ENCODE data around the gene HBB.

Gene HBB

GRCh38 chr11:5229356-5229755 lies 2.5 kb upstream of the HBB start:
- Histone ChIP-seq H3K27ac (ENCODE audit: low read depth, low read length) (no peak overlapping the region), H3K4me1 (ENCODE audit: control insufficient read depth in 1 of 2, insufficient read depth in 2 of 2, low read length in 2 of 2) (no peaks in the 10 kb centered on the region), H3K36me3 (ENCODE audit: control insufficient read depth in 1 of 2, insufficient read depth in 2 of 2, low read length in 2 of 2) (no peaks in the 10 kb centered on the region), H3K4me3 (ENCODE audit: low read depth in 1 of 2, low read length in 2 of 2) (no peak overlapping the region), H3K9ac (ENCODE audit: low read depth in 1 of 2, low read length in 2 of 2) (no peak overlapping the region), H3K9me3 (ENCODE audit: control insufficient read depth in 1 of 2, low read length in 2 of 2) (no peaks in the 10 kb centered on the region), H3K27me3 (ENCODE audit: control insufficient read depth in 1 of 2, insufficient read depth in 2 of 2, low read length in 2 of 2) (no peaks in the 10 kb centered on the region)

GRCh38 chr11:5228124-5228523 lies 1.3 kb upstream of the HBB start:
- no peaks in the 10 kb centered on the region for H3K36me3 ChIP-seq (ENCODE audit: control insufficient read depth in 1 of 2, insufficient read depth in 2 of 2, low read length in 2 of 2)
- H3K27ac ChIP-seq (ENCODE audit: low read depth, low read length), result no peak overlapping the region
- H3K27me3 ChIP-seq (ENCODE audit: control insufficient read depth in 1 of 2, insufficient read depth in 2 of 2, low read length in 2 of 2), result no peaks in the 10 kb centered on the region
- no peaks in the 10 kb centered on the region for H3K9me3 ChIP-seq (ENCODE audit: control insufficient read depth in 1 of 2, low read length in 2 of 2)
- no peak overlapping the region for H3K9ac ChIP-seq (ENCODE audit: low read depth in 1 of 2, low read length in 2 of 2)
- H3K4me3 ChIP-seq (ENCODE audit: low read depth in 1 of 2, low read length in 2 of 2), result no peak overlapping the region
- no peaks in the 10 kb centered on the region for H3K4me1 ChIP-seq (ENCODE audit: control insufficient read depth in 1 of 2, insufficient read depth in 2 of 2, low read length in 2 of 2)

- Histone ChIP-seq H3K9ac (ENCODE audit: low read depth in 1 of 2, low read length in 2 of 2) (no peak overlapping the region), H3K4me1 (ENCODE audit: control insufficient read depth in 1 of 2, insufficient read depth in 2 of 2, low read length in 2 of 2) (no peaks in the 10 kb centered on the region), H3K4me3 (ENCODE audit: low read depth in 1 of 2, low read length in 2 of 2) (no peak overlapping the region), H3K27ac (ENCODE audit: low read depth, low read length) (no peak overlapping the region), H3K9me3 (ENCODE audit: control insufficient read depth in 1 of 2, low read length in 2 of 2) (no peaks in the 10 kb centered on the region), H3K36me3 (ENCODE audit: control insufficient read depth in 1 of 2, insufficient read depth in 2 of 2, low read length in 2 of 2) (no peaks in the 10 kb centered on the region), H3K27me3 (ENCODE audit: control insufficient read depth in 1 of 2, insufficient read depth in 2 of 2, low read length in 2 of 2) (no peaks in the 10 kb centered on the region)
Measured at GRCh38 chr11:5227681-5228080, 810 bp upstream of the HBB start.

- Histone ChIP-seq H3K4me1 (ENCODE audit: control insufficient read depth in 1 of 2, insufficient read depth in 2 of 2, low read length in 2 of 2) (no peaks in the 10 kb centered on the region), H3K9ac (ENCODE audit: low read depth in 1 of 2, low read length in 2 of 2) (no peak overlapping the region), H3K27ac (ENCODE audit: low read depth, low read length) (no peak overlapping the region), H3K36me3 (ENCODE audit: control insufficient read depth in 1 of 2, insufficient read depth in 2 of 2, low read length in 2 of 2) (no peaks in the 10 kb centered on the region), H3K9me3 (ENCODE audit: control insufficient read depth in 1 of 2, low read length in 2 of 2) (no peaks in the 10 kb centered on the region), H3K27me3 (ENCODE audit: control insufficient read depth in 1 of 2, insufficient read depth in 2 of 2, low read length in 2 of 2) (no peaks in the 10 kb centered on the region), H3K4me3 (ENCODE audit: low read depth in 1 of 2, low read length in 2 of 2) (no peak overlapping the region)
Measured at GRCh38 chr11:5225480-5225871, 1.4 kb downstream of the HBB start.

- Histone ChIP-seq H3K27me3 (ENCODE audit: control insufficient read depth in 1 of 2, insufficient read depth in 2 of 2, low read length in 2 of 2) (no peaks in the 10 kb centered on the region), H3K9me3 (ENCODE audit: control insufficient read depth in 1 of 2, low read length in 2 of 2) (no peaks in the 10 kb centered on the region), H3K4me3 (ENCODE audit: low read depth in 1 of 2, low read length in 2 of 2) (no peak overlapping the region), H3K36me3 (ENCODE audit: control insufficient read depth in 1 of 2, insufficient read depth in 2 of 2, low read length in 2 of 2) (no peaks in the 10 kb centered on the region), H3K4me1 (ENCODE audit: control insufficient read depth in 1 of 2, insufficient read depth in 2 of 2, low read length in 2 of 2) (no peaks in the 10 kb centered on the region), H3K27ac (ENCODE audit: low read depth, low read length) (no peak overlapping the region), H3K9ac (ENCODE audit: low read depth in 1 of 2, low read length in 2 of 2) (no peak overlapping the region)
Measured at GRCh38 chr11:5224538-5225479, 2.1 kb downstream of the HBB start.

GRCh38 chr11:5223686-5224085 lies 3.2 kb downstream of the HBB start:
- Histone ChIP-seq H3K36me3 (ENCODE audit: control insufficient read depth in 1 of 2, insufficient read depth in 2 of 2, low read length in 2 of 2) (no peaks in the 10 kb centered on the region), H3K27me3 (ENCODE audit: control insufficient read depth in 1 of 2, insufficient read depth in 2 of 2, low read length in 2 of 2) (no peaks in the 10 kb centered on the region), H3K4me3 (ENCODE audit: low read depth in 1 of 2, low read length in 2 of 2) (no peak overlapping the region), H3K9me3 (ENCODE audit: control insufficient read depth in 1 of 2, low read length in 2 of 2) (no peaks in the 10 kb centered on the region), H3K27ac (ENCODE audit: low read depth, low read length) (no peak overlapping the region), H3K4me1 (ENCODE audit: control insufficient read depth in 1 of 2, insufficient read depth in 2 of 2, low read length in 2 of 2) (no peaks in the 10 kb centered on the region), H3K9ac (ENCODE audit: low read depth in 1 of 2, low read length in 2 of 2) (no peak overlapping the region)

- H3K27ac ChIP-seq (ENCODE audit: low read depth, low read length), result no peak overlapping the region
- no peak overlapping the region for H3K9ac ChIP-seq (ENCODE audit: low read depth in 1 of 2, low read length in 2 of 2)
- no peaks in the 10 kb centered on the region for H3K9me3 ChIP-seq (ENCODE audit: control insufficient read depth in 1 of 2, low read length in 2 of 2)
- H3K27me3 ChIP-seq (ENCODE audit: control insufficient read depth in 1 of 2, insufficient read depth in 2 of 2, low read length in 2 of 2), result no peaks in the 10 kb centered on the region
- no peak overlapping the region for H3K4me3 ChIP-seq (ENCODE audit: low read depth in 1 of 2, low read length in 2 of 2)
- H3K36me3 ChIP-seq (ENCODE audit: control insufficient read depth in 1 of 2, insufficient read depth in 2 of 2, low read length in 2 of 2), result no peaks in the 10 kb centered on the region
- H3K4me1 ChIP-seq (ENCODE audit: control insufficient read depth in 1 of 2, insufficient read depth in 2 of 2, low read length in 2 of 2), result no peaks in the 10 kb centered on the region
Measured at GRCh38 chr11:5223146-5223545, 3.7 kb downstream of the HBB start.

GRCh38 chr11:5210376-5210885 lies 16.4 kb downstream of the HBB start:
- Histone ChIP-seq H3K36me3 (ENCODE audit: control insufficient read depth in 1 of 2, insufficient read depth in 2 of 2, low read length in 2 of 2) (no peaks in the 10 kb centered on the region), H3K9me3 (ENCODE audit: control insufficient read depth in 1 of 2, low read length in 2 of 2) (no peaks in the 10 kb centered on the region), H3K27me3 (ENCODE audit: control insufficient read depth in 1 of 2, insufficient read depth in 2 of 2, low read length in 2 of 2) (no peaks in the 10 kb centered on the region), H3K4me3 (ENCODE audit: low read depth in 1 of 2, low read length in 2 of 2) (no peak overlapping the region), H3K4me1 (ENCODE audit: control insufficient read depth in 1 of 2, insufficient read depth in 2 of 2, low read length in 2 of 2) (no peaks in the 10 kb centered on the region), H3K9ac (ENCODE audit: low read depth in 1 of 2, low read length in 2 of 2) (no peak overlapping the region), H3K27ac (ENCODE audit: low read depth, low read length) (no peak overlapping the region)

GRCh38 chr11:5204787-5205186 lies 22.1 kb downstream of the HBB start:
- Histone ChIP-seq H3K4me3 (ENCODE audit: low read depth in 1 of 2, low read length in 2 of 2) (no peak overlapping the region), H3K27me3 (ENCODE audit: control insufficient read depth in 1 of 2, insufficient read depth in 2 of 2, low read length in 2 of 2) (no peaks in the 10 kb centered on the region), H3K9me3 (ENCODE audit: control insufficient read depth in 1 of 2, low read length in 2 of 2) (no peaks in the 10 kb centered on the region), H3K27ac (ENCODE audit: low read depth, low read length) (no peak overlapping the region), H3K9ac (ENCODE audit: low read depth in 1 of 2, low read length in 2 of 2) (no peak overlapping the region), H3K4me1 (ENCODE audit: control insufficient read depth in 1 of 2, insufficient read depth in 2 of 2, low read length in 2 of 2) (no peaks in the 10 kb centered on the region), H3K36me3 (ENCODE audit: control insufficient read depth in 1 of 2, insufficient read depth in 2 of 2, low read length in 2 of 2) (no peaks in the 10 kb centered on the region)

GRCh38 chr11:5203366-5203765 lies 23.5 kb downstream of the HBB start:
- no peak overlapping the region for H3K27ac ChIP-seq (ENCODE audit: low read depth, low read length)
- H3K4me3 ChIP-seq (ENCODE audit: low read depth in 1 of 2, low read length in 2 of 2), result no peak overlapping the region
- H3K4me1 ChIP-seq (ENCODE audit: control insufficient read depth in 1 of 2, insufficient read depth in 2 of 2, low read length in 2 of 2), result no peaks in the 10 kb centered on the region
- no peak overlapping the region for H3K9ac ChIP-seq (ENCODE audit: low read depth in 1 of 2, low read length in 2 of 2)
- no peaks in the 10 kb centered on the region for H3K9me3 ChIP-seq (ENCODE audit: control insufficient read depth in 1 of 2, low read length in 2 of 2)
- H3K36me3 ChIP-seq (ENCODE audit: control insufficient read depth in 1 of 2, insufficient read depth in 2 of 2, low read length in 2 of 2), result no peaks in the 10 kb centered on the region
- H3K27me3 ChIP-seq (ENCODE audit: control insufficient read depth in 1 of 2, insufficient read depth in 2 of 2, low read length in 2 of 2), result no peaks in the 10 kb centered on the region
